ENCODE results near the gene POLD1. TPM values are rescaled to one million over a fixed set of nuclear protein-coding genes. Genes with fewer than 3 reads are reported as not detected.
A peak's percentile ranks its signal among the peaks of the same experiment; 100 is the strongest.

The POLD1 gene
- total RNA-seq, 1 donor from 2014 or later = 151 TPM

DNA sequence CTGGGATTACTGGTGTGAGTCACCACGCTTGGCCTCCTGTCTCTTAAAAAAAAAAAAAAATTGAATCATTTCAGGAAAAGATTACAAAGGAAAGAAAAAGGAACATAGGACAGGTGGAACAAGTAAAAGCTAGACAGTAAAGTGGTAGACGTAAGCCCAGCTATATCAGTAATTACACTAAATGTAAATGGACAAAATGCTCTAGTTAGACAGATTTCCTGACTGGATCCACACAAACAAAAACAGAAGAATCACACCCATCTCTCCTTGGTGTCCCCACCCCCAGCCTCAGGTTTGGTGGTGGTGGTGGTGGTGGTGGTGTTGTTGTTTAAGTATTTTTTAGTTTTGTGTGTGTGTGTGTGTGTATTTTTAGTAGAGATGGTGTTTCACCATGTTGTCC is 28.3 kb downstream of the POLD1 start:
- no peaks in the 10 kb centered on the region for H3K27me3 Mint-ChIP-seq (ENCODE audit: low read depth)
- H3K4me1 Mint-ChIP-seq = peaks cover 4% of the 10 kb centered on the region
- peaks cover 3% of the 10 kb centered on the region for H3K36me3 Mint-ChIP-seq (ENCODE audit: low read depth)
- H3K27ac Mint-ChIP-seq (ENCODE audit: unreplicated experiment) = no peak overlapping the region
- H3K4me3 Mint-ChIP-seq = no peak overlapping the region
- DNase-seq (ENCODE audit: low read depth, low spot score) = no peak
- no peaks in the 10 kb centered on the region for H3K9me3 Mint-ChIP-seq
- TF ChIP-seq, protein P1, sequence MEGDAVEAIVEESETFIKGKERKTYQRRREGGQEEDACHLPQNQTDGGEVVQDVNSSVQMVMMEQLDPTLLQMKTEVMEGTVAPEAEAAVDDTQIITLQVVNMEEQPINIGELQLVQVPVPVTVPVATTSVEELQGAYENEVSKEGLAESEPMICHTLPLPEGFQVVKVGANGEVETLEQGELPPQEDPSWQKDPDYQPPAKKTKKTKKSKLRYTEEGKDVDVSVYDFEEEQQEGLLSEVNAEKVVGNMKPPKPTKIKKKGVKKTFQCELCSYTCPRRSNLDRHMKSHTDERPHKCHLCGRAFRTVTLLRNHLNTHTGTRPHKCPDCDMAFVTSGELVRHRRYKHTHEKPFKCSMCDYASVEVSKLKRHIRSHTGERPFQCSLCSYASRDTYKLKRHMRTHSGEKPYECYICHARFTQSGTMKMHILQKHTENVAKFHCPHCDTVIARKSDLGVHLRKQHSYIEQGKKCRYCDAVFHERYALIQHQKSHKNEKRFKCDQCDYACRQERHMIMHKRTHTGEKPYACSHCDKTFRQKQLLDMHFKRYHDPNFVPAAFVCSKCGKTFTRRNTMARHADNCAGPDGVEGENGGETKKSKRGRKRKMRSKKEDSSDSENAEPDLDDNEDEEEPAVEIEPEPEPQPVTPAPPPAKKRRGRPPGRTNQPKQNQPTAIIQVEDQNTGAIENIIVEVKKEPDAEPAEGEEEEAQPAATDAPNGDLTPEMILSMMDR (conservative IDR thresholded peaks at IDR 0.05) = no peak

DNA sequence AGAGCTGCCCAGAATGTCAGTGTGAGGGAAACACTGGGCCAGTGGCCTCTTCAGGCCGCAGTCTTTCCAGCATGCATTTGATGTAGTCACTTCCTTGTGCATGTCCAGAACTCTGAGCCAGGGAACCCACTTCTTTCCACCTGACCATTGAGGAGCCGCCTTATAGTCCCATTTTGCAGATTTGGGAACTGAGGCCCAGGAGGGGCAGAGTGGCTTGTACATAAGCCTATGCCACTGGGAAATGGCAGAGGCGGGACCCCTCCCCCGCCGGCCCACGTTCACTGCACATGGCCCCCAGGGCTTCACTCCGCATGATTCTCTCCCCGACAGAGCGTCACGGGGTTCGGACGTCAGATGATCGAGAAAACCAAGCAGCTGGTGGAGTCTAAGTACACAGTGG is 28.9 kb downstream of the POLD1 start:
- H3K27me3 Mint-ChIP-seq (ENCODE audit: low read depth) = no peaks in the 10 kb centered on the region
- H3K36me3 Mint-ChIP-seq (ENCODE audit: low read depth) = peaks cover 3% of the 10 kb centered on the region
- no peak overlapping the region for H3K4me3 Mint-ChIP-seq
- H3K9me3 Mint-ChIP-seq = no peaks in the 10 kb centered on the region
- TF ChIP-seq, protein P1 (conservative IDR thresholded peaks at IDR 0.05) = no peak
- DNase-seq (ENCODE audit: low read depth, low spot score) = no peak
- H3K4me1 Mint-ChIP-seq = peaks cover 4% of the 10 kb centered on the region
- H3K27ac Mint-ChIP-seq (ENCODE audit: unreplicated experiment) = no peak overlapping the region

DNA sequence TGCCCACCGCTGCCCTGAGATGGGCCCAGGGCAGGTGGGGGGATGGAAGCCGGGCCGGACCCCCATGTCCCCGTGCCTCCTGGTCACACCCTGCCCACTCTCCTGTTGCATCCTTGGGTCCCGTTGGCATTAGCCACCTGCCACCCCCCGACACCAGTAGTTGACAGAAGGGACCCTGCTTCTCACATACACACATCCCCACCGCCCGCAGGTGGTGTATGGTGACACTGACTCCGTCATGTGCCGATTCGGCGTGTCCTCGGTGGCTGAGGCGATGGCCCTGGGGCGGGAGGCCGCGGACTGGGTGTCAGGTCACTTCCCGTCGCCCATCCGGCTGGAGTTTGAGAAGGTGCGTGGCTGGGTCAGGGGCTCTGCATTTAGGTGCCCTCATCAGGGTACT is 29.4 kb downstream of the POLD1 start:
- Mint-ChIP-seq H3K36me3 (ENCODE audit: low read depth) (peaks cover 3% of the 10 kb centered on the region), H3K27ac (ENCODE audit: unreplicated experiment) (no peak overlapping the region), H3K4me1 (peaks cover 4% of the 10 kb centered on the region), H3K4me3 (no peak overlapping the region), H3K9me3 (no peaks in the 10 kb centered on the region), H3K27me3 (ENCODE audit: low read depth) (peaks cover 4% of the 10 kb centered on the region)
- TF ChIP-seq, protein P1 (conservative IDR thresholded peaks at IDR 0.05) = no peak
- no peak for DNase-seq (ENCODE audit: low read depth, low spot score)

DNA sequence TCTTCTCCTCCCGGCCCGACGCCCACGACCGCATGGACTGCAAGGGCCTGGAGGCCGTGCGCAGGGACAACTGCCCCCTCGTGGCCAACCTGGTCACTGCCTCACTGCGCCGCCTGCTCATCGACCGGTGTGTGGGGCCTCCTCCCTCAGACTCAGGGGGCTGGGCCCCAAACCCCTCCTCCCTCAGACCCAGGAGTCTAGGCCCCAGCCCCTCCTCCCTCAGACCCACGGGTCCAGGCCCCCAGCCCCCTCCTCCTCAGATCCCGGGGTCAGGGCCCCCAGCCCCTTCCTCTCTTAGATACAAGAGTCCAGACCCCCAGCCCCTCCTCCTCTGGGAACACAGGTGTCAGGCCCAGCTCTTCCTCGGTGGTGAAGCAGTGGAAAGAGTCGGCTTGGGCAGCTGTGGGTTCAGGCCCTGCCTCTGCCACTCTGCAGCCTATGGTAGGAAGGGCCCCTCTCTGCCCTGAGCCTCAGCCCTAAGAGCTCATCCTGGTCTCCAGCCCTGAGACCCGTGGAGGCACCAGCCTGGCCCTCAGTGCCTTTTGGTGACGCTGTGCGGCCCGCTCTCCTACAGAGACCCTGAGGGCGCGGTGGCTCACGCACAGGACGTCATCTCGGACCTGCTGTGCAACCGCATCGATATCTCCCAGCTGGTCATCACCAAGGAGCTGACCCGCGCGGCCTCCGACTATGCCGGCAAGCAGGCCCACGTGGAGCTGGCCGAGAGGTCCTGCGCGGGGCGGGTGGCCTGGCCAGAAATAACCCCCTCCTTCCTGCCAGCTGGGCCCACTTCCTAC is 30.9 kb downstream of the POLD1 start:
- H3K9me3 Mint-ChIP-seq = no peaks in the 10 kb centered on the region
- H3K36me3 Mint-ChIP-seq (ENCODE audit: low read depth) = peaks cover 3% of the 10 kb centered on the region
- DNase-seq (ENCODE audit: low read depth, low spot score) = peak; percentile 89
- H3K4me1 Mint-ChIP-seq = peaks cover 13% of the 10 kb centered on the region
- H3K27me3 Mint-ChIP-seq (ENCODE audit: low read depth) = peaks cover 19% of the 10 kb centered on the region
- TF ChIP-seq, protein P1 (conservative IDR thresholded peaks at IDR 0.05) = peak; percentile 83
- H3K4me3 Mint-ChIP-seq = peak overlapping the region; percentile 23
- H3K27ac Mint-ChIP-seq (ENCODE audit: unreplicated experiment) = no peak overlapping the region

DNA sequence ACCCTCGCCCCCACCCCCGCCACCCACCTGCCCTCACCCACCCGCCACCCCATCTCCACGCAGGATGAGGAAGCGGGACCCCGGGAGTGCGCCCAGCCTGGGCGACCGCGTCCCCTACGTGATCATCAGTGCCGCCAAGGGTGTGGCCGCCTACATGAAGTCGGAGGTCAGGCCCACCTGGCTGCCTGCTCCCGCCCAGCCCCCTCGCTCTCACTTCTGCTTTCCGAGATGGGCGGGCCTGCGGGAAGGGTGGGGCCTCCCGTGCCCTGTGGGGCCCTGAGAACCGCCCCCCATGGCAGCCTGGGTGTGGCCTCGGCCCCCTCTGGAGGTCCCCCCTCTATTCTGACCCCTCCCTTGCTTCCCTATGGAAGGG is 31.5 kb downstream of the POLD1 start:
- TF ChIP-seq, protein P1 (conservative IDR thresholded peaks at IDR 0.05) = no peak
- Mint-ChIP-seq H3K4me3 (no peak overlapping the region), H3K27me3 (ENCODE audit: low read depth) (peaks cover 25% of the 10 kb centered on the region), H3K27ac (ENCODE audit: unreplicated experiment) (no peak overlapping the region), H3K4me1 (peaks cover 16% of the 10 kb centered on the region), H3K36me3 (ENCODE audit: low read depth) (peaks cover 3% of the 10 kb centered on the region), H3K9me3 (no peaks in the 10 kb centered on the region)
- no peak for DNase-seq (ENCODE audit: low read depth, low spot score)

Measured in neural crest cell (in vitro differentiated cells).